Jurkat, Clone E6-1 (cell line): ENCODE results near the gene DACH1.
"Not testable (repeated sequence)": the region's sequence is repeated elsewhere in the genome, so short reads cannot be mapped to it uniquely, and the experiment has no call there.

Experiments
- DNase-seq: peaks from one replicate; pipeline ENCODE4 v3.0.0-alpha.2; 2011; ENCODE audit warnings: low read depth, low spot score
- H3K4me3 ChIP-seq: 2 replicates; pipeline ENCODE4 v1.5.1; 2011; ENCODE audit warnings: mild to moderate bottlenecking, low read length, control low read depth, moderate library complexity

DACH1 gene

GRCh38 chr13:71838842-71839241 lies 28.2 kb downstream of the DACH1 start:
- no peak overlapping the region for H3K4me3 ChIP-seq
- no peak for DNase-seq

GRCh38 chr13:71837582-71837981 lies 29.4 kb downstream of the DACH1 start:
- not testable (repeated sequence) for H3K4me3 ChIP-seq, DNase-seq

- H3K4me3 ChIP-seq: no peak overlapping the region
- DNase-seq: no peak
Observed at GRCh38 chr13:71831716-71832115, 35.3 kb downstream of the DACH1 start.

- no peak for DNase-seq
- H3K4me3 ChIP-seq: no peak overlapping the region
Observed at GRCh38 chr13:71830736-71831135, 36.3 kb downstream of the DACH1 start.

GRCh38 chr13:71830323-71830722 lies 36.7 kb downstream of the DACH1 start:
- H3K4me3 ChIP-seq: no peak overlapping the region
- DNase-seq: no peak

- no peak for DNase-seq
- H3K4me3 ChIP-seq: no peak overlapping the region
Observed at GRCh38 chr13:71829547-71829946, 37.5 kb downstream of the DACH1 start.

- no peak overlapping the region for H3K4me3 ChIP-seq
- DNase-seq: no peak
Observed at GRCh38 chr13:71828564-71828963, 38.4 kb downstream of the DACH1 start.

- no peak overlapping the region for H3K4me3 ChIP-seq
- DNase-seq: peak; percentile 63
Observed at GRCh38 chr13:71828117-71828516, 38.9 kb downstream of the DACH1 start.

- no peak for DNase-seq
- no peak overlapping the region for H3K4me3 ChIP-seq
Observed at GRCh38 chr13:71827241-71827640, 39.8 kb downstream of the DACH1 start.

- no peak overlapping the region for H3K4me3 ChIP-seq
- no peak for DNase-seq
Observed at GRCh38 chr13:71820699-71821098, 46.3 kb downstream of the DACH1 start.

GRCh38 chr13:71817335-71817734 lies 49.7 kb downstream of the DACH1 start:
- H3K4me3 ChIP-seq: no peak overlapping the region
- DNase-seq: no peak

- no peak overlapping the region for H3K4me3 ChIP-seq
- DNase-seq: no peak
Observed at GRCh38 chr13:71814806-71815360, 52.1 kb downstream of the DACH1 start.

GRCh38 chr13:71813187-71813586 lies 53.8 kb downstream of the DACH1 start:
- DNase-seq: no peak
- H3K4me3 ChIP-seq: no peak overlapping the region

- no peak for DNase-seq
- no peak overlapping the region for H3K4me3 ChIP-seq
Observed at GRCh38 chr13:71811344-71811743, 55.7 kb downstream of the DACH1 start.

- no peak overlapping the region for H3K4me3 ChIP-seq
- DNase-seq: no peak
Observed at GRCh38 chr13:71808708-71809107, 58.3 kb downstream of the DACH1 start.

- no peak overlapping the region for H3K4me3 ChIP-seq
- DNase-seq: no peak
Observed at GRCh38 chr13:71806886-71807285, 60.1 kb downstream of the DACH1 start.

- DNase-seq: no peak
- H3K4me3 ChIP-seq: no peak overlapping the region
Observed at GRCh38 chr13:71803066-71803465, 63.9 kb downstream of the DACH1 start.

GRCh38 chr13:71801781-71802180 lies 65.2 kb downstream of the DACH1 start:
- DNase-seq: no peak
- H3K4me3 ChIP-seq: no peak overlapping the region

- DNase-seq: no peak
- H3K4me3 ChIP-seq: no peak overlapping the region
Observed at GRCh38 chr13:71801165-71801760, 65.7 kb downstream of the DACH1 start.

- DNase-seq: no peak
Observed at GRCh38 chr13:71799324-71799723, 67.7 kb downstream of the DACH1 start.

GRCh38 chr13:71798707-71799106 lies 68.3 kb downstream of the DACH1 start:
- no peak for DNase-seq
- H3K4me3 ChIP-seq: no peak overlapping the region

More at GRCh38 chr13:71799324-71799723, 67.7 kb downstream of the DACH1 start:
- H3K4me3 ChIP-seq: no peak overlapping the region
